ENCODE results near the gene RAB26. TPM values are rescaled to one million over a fixed set of nuclear protein-coding genes. Genes with fewer than 3 reads are reported as not detected.

RAB26 gene
- total and polyA plus RNA-seq, 7 donors, result 0.17 to 1.7 (median 0.32) TPM

DNA sequence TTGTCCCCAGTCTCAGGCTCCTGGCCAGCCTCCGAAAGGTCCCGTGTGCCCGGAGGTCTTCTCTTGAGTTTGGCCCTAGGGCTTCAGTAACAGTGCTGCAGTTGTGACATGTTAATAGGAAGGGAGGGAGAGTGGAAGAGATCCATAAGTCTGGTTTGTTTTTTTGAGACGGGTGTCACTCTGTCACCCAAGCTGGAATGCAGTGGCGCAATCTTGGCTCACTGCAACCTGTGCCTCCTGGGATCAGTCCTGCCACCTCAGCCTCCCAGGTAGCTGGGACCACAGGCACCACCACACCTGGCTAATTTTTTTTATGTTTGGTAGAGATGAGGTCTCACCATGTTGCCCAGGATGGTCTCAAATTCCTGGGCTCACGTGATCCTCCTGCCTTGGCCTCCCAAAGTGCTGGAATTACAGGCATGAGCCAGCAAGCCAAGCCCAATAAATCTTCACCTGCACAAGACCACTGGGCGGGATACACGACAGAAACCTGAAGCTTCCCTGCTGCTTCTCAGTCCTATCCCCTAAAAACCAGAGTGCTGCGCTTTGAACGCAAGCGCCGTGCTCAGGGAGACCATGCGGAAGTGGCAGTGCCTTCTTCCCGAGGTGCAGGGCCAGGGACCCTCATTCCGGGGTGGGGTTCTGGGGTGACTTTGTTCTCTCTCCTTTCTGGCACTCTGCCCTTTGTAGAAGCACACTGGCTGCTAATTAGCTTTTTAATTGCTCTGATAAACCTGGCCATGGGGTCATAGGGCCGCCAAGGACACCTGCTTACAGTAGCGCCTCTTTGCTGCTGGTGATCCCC lies 18.0 kb downstream of the RAB26 start:
- intact Hi-C loops (cut with DNase I), result no loop called here
- ATAC-seq (no peak), DNase-seq (no peak)
- Histone ChIP-seq H3K9me3 (no peaks in the 10 kb centered on the region), H3K27ac (no peak overlapping the region), H3K27me3 (ENCODE audit: insufficient read depth in 3 of 3, low read length in 2 of 3) (no peaks in the 10 kb centered on the region), H3K36me3 (ENCODE audit: insufficient read depth in 1 of 2, low read depth in 1 of 2) (peaks cover 3 to 39% of the 10 kb centered on the region in 2 donors), H3K4me3 (no peak overlapping the region), H3K4me1 (peaks cover 2% of the 10 kb centered on the region)
- 85 to 89% (median 87%) methylated on average over 17 of the region's 17 CpGs for WGBS, 3 donors
- no peak for TF ChIP-seq CTCF (IDR thresholded peaks at IDR 0.05)

GRCh38 chr16:2167068-2167638 lies 18.7 kb downstream of the RAB26 start:
- intact Hi-C loops (cut with DNase I), result no loop called here
- whole genome bisulfite sequencing, 3 donors, result 89 to 92% (median 89%) methylated on average over 18 of the region's 18 CpGs
- peaks cover 3 to 46% of the 10 kb centered on the region in 2 donors for H3K36me3 ChIP-seq (ENCODE audit: insufficient read depth in 1 of 2, low read depth in 1 of 2)
- no peaks in the 10 kb centered on the region for H3K9me3 ChIP-seq
- no peak for DNase-seq
- TF ChIP-seq CTCF (IDR thresholded peaks at IDR 0.05), result no peak
- no peak for ATAC-seq
- no peak overlapping the region for H3K4me3 ChIP-seq
- no peaks in the 10 kb centered on the region for H3K4me1 ChIP-seq
- H3K27ac ChIP-seq, result no peak overlapping the region
- H3K27me3 ChIP-seq (ENCODE audit: insufficient read depth in 3 of 3, low read length in 2 of 3), result no peaks in the 10 kb centered on the region

- Histone ChIP-seq H3K36me3 (ENCODE audit: insufficient read depth in 1 of 2, low read depth in 1 of 2) (peaks cover 3 to 75% of the 10 kb centered on the region in 2 donors), H3K9me3 (no peaks in the 10 kb centered on the region), H3K27ac (peak overlapping the region; percentile 53)
These were observed 21.7 kb downstream of the RAB26 start for GRCh38 chr16:2170080-2170479.

GRCh38 chr16:2170587-2171435 lies 22.4 kb downstream of the RAB26 start:
- Histone ChIP-seq H3K9me3 (no peaks in the 10 kb centered on the region), H3K4me1 (no peaks in the 10 kb centered on the region), H3K27me3 (ENCODE audit: insufficient read depth in 3 of 3, low read length in 2 of 3) (no peaks in the 10 kb centered on the region), H3K4me3 (peak overlapping the region; percentile 43), H3K27ac (no peak overlapping the region), H3K36me3 (ENCODE audit: insufficient read depth in 1 of 2, low read depth in 1 of 2) (peaks cover 3 to 81% of the 10 kb centered on the region in 2 donors)
- intact Hi-C loops (cut with DNase I), result no loop called here
- no peak for TF ChIP-seq CTCF (IDR thresholded peaks at IDR 0.05)
- WGBS, 3 donors, result 77 to 87% (median 78%) methylated on average over 40 to 47 of the region's 47 CpGs
- no peak for DNase-seq
- ATAC-seq, result peak in 1 of 4 donors; percentile 9

More at GRCh38 chr16:2170080-2170479, 21.7 kb downstream of the RAB26 start:
- WGBS, 3 donors, result 60 to 67% (median 66%) methylated on average over 12 to 18 of the region's 18 CpGs
- no peaks in the 10 kb centered on the region for H3K4me1 ChIP-seq
- intact Hi-C loops (cut with DNase I), result no loop called here
- no peak for DNase-seq
- no peak for TF ChIP-seq CTCF (IDR thresholded peaks at IDR 0.05)
- H3K4me3 ChIP-seq, result peak overlapping the region; percentile 43
- no peaks in the 10 kb centered on the region for H3K27me3 ChIP-seq (ENCODE audit: insufficient read depth in 3 of 3, low read length in 2 of 3)
- ATAC-seq, result peak in 2 of 4 donors; percentile 24
